Measurements from ENCODE around the gene KLHDC2.

GRCh38 chr14:49768301-49769121 lies 558 bp downstream of the KLHDC2 start:
- no peak for TF ChIP-seq CTCF (IDR thresholded peaks at IDR 0.05)
- no peak for TF ChIP-seq EP300 (IDR thresholded peaks at IDR 0.05)
